Heart left ventricle (tissue), 13 donors: Measurements from ENCODE around the gene ADARB1.

Experiments
- POLR2A ChIP-seq, 2 donors: fragments of 450-650 bp; IDR thresholded peaks; one replicate each; pipeline ENCODE4 v1.6.1; 2017; ENCODE audit warnings: antibody characterized with exemption in 2 of 2, mild to moderate bottlenecking in 2 of 2, moderate library complexity in 2 of 2
- TF ChIP-seq, protein P1 (sequence below), 12 donors: fragments of 200-600 bp; sonication (generic) in 4 of 12; IDR thresholded peaks; one replicate each; pipeline versions ENCODE4 v1.5.0 to v1.8.0; 2018 to 2022; ENCODE audit warnings: antibody characterized with exemption in 12 of 12, mild to moderate bottlenecking in 5 of 12
- donor health status: ischemic (EF 13 %, LVEDD 7.1; RV severe dilation, severe dysfunction).
- donor health status: DM: no; HTN: yes; CAD: no.
- donor health status: DM: no; HTN: no; CAD: no.
- donor health status: ischemic (EF 25% LVEDD 6.9; RV normal size, moderate dysfunction).
- donor health status: ischemic (EF 25% LVEDD 5.7; RV mildly dilated, moderate dysfunction).
- donor health status: ischemic (EF 35%, LVEDD 5.7; RV mildly dilated, moderate dysfunction).
- donor health status: nonischemic (EF 11% LVEDD 7.7; RV severe dilation, severe dysfunction).
- donor health status: DM: yes; HTN: yes; CAD: no.
- donor health status: PGD.
- donor health status: ischemic (EF 29% LVEDD 5.4; RV normal size, mild dysfunction).
- donor health status: nonischemic (EF 23%, LVEDD 6.1; RV moderate dilation, normal function).

DNA sequence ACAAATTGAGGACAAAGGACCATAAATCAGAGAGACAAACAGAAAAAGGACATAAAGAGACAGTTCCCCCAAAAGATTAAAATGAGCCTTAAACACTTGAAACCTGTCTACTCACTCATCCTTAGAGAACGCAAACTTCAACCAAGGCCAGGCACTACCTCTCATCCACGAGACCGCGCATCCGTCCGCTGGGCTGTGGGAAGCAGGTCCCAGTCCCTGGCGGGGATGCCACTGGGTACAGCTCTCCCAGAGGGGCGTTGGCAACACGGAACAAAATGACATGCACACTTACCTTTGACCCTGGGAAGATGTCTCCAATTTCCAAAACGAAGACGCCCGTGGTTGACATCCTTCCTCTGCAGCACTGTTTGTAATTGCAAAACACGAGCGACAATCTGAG, 16.5 kb upstream of the ADARB1 start:
- TF ChIP-seq, protein P1, sequence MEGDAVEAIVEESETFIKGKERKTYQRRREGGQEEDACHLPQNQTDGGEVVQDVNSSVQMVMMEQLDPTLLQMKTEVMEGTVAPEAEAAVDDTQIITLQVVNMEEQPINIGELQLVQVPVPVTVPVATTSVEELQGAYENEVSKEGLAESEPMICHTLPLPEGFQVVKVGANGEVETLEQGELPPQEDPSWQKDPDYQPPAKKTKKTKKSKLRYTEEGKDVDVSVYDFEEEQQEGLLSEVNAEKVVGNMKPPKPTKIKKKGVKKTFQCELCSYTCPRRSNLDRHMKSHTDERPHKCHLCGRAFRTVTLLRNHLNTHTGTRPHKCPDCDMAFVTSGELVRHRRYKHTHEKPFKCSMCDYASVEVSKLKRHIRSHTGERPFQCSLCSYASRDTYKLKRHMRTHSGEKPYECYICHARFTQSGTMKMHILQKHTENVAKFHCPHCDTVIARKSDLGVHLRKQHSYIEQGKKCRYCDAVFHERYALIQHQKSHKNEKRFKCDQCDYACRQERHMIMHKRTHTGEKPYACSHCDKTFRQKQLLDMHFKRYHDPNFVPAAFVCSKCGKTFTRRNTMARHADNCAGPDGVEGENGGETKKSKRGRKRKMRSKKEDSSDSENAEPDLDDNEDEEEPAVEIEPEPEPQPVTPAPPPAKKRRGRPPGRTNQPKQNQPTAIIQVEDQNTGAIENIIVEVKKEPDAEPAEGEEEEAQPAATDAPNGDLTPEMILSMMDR (IDR thresholded peaks at IDR 0.05), result no peak
- no peak for TF ChIP-seq POLR2A (IDR thresholded peaks at IDR 0.05)
